GM21786 (cell line): Measurements from ENCODE around the gene XIAP.

Experiments
- ATAC-seq: cut with Tn5 transposase; IDR thresholded peaks from one replicate; pipeline ENCODE4 v1.9.1; 2021; ENCODE audit not compliant: unreplicated experiment

Gene XIAP

GRCh38 chrX:123959281-123960063 is 99.6 kb downstream of the XIAP start:
- no peak for ATAC-seq

GRCh38 chrX:123960956-123961267 is 101.1 kb downstream of the XIAP start:
- ATAC-seq = no peak

DNA sequence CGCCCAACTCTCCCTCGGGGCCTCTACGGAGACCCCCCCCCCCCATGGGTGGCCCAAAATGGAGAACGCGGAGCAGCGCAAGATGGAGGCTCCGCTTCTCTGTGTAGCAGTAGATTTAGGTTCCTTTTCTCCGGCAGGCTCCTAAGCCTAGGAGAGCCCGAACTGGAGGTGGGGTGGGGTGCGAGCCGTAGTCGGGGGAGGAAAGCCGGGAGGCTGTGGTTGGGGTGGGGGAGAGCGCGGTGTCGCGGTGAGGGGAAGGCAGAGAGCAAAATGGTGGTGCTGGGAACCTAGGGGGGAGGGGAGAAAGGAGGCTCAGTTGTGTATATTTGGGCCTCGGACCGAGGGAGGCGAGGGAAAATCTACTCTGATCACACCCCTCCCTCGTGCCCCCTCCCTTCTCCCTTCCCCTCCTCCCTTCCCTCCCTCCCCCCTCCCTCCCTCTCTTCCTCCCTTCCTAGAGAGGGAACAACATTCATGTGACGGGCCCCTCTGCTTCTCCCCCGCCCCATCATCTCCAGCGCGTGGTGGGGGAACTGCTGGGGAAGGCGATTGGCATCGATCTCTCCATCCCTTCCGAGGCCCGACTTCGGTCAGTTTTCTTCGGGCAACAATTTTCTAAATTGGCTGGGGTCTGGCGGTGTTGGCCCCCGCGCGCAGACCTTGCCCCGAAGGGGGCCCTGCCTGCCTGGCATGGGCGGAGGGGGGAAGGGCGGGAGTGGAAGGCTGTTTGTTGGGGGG is 101.6 kb downstream of the XIAP start, which contains the start of gene STAG2:
TSS of gene STAG2 (plus strand) at position 439 of the 738 bp plus-strand sequence. CDS start 60,922 bp downstream, outside the sequence.
- ATAC-seq = no peak

DNA sequence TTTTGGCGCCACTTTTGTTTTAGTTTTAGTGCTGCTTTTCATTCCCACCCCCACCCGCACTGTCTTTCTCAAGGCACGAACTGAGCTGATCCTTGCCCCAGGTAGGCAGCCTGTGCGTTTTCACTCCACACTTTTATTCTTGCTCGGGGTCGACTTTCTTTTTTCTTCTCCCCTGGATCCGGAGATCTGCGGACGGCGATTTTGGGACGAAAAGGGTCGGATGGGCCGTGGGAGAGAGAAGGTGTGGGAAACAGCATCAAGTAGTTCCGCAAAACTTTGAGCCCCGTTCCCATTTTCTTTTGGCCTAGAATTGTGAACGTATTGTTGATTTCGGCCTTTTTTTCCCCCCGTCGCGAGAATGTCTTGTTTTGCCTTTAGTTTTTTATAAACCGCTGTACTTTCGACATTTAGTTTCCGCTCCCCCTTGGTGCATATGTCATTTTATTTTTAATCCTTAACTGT is 102.2 kb downstream of the XIAP start:
- ATAC-seq = no peak

DNA sequence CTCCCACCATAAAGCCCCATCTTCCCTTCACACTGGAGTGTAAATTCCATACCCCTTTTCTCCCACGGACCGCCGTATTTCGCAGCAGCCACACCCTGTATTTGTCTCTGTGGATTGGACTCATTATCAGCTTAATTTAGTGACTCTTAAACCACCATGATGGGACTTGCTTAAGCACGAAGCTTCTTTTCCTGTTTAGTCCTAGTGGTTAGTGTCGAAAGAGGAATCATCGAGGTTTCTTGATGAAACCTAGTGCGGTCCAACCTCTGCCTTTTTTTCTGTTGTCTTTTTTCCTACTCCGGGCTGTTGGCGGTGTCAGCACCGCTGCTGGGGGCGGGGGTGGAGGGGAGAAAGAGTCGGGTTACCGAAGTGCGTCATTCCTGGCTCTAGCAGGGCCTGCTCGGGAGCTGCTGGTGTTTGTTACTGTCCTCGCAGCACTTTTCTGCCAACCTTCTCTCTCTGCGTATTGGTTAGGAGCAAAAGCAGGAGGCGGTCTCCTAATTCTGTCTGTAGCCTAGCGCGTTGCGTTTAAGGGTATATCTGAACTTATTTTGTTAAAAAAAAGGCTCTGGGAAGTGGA is 103.0 kb downstream of the XIAP start:
- ATAC-seq = peak; percentile 59
